Measurements from ENCODE around the gene ZSCAN21.
"Not testable (repeated sequence)": the region's sequence is repeated elsewhere in the genome, so short reads cannot be mapped to it uniquely, and the experiment has no call there.

GRCh38 chr7:100012385-100013327 is 36.9 kb upstream of the ZSCAN21 start:
- TF ChIP-seq, protein P1, sequence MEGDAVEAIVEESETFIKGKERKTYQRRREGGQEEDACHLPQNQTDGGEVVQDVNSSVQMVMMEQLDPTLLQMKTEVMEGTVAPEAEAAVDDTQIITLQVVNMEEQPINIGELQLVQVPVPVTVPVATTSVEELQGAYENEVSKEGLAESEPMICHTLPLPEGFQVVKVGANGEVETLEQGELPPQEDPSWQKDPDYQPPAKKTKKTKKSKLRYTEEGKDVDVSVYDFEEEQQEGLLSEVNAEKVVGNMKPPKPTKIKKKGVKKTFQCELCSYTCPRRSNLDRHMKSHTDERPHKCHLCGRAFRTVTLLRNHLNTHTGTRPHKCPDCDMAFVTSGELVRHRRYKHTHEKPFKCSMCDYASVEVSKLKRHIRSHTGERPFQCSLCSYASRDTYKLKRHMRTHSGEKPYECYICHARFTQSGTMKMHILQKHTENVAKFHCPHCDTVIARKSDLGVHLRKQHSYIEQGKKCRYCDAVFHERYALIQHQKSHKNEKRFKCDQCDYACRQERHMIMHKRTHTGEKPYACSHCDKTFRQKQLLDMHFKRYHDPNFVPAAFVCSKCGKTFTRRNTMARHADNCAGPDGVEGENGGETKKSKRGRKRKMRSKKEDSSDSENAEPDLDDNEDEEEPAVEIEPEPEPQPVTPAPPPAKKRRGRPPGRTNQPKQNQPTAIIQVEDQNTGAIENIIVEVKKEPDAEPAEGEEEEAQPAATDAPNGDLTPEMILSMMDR (IDR thresholded peaks at IDR 0.05; ENCODE audit: extremely low read depth in 1 of 2, insufficient read depth in 1 of 2, low read depth in 1 of 2, low read length in 2 of 2), result not testable (repeated sequence)
- TF ChIP-seq EZH2 (IDR thresholded peaks at IDR 0.05; ENCODE audit: borderline replicate concordance, low read depth, low read length, severe bottlenecking); JUN (IDR thresholded peaks at IDR 0.05; ENCODE audit: borderline replicate concordance, insufficient read depth, insufficient read length, low read depth): not testable (repeated sequence)
- TF ChIP-seq, protein P2, sequence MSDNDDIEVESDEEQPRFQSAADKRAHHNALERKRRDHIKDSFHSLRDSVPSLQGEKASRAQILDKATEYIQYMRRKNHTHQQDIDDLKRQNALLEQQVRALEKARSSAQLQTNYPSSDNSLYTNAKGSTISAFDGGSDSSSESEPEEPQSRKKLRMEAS (IDR thresholded peaks at IDR 0.05; ENCODE audit: insufficient read depth, insufficient read length), result not testable (repeated sequence)
